GM18511 (cell line): Measurements from ENCODE around the gene CASZ1.

Source experiments
- ATAC-seq: cut with Tn5 transposase; IDR thresholded peaks from one replicate; pipeline ENCODE4 v1.9.1; 2021; ENCODE audit warnings: mild to moderate bottlenecking, moderate library complexity; ENCODE audit not compliant: unreplicated experiment

The CASZ1 gene

GRCh38 chr1:10644307-10645128, 151.9 kb downstream of the CASZ1 start:
- ATAC-seq, result no peak

- no peak for ATAC-seq
Measured at GRCh38 chr1:10643607-10644306, 152.7 kb downstream of the CASZ1 start.

- ATAC-seq, result no peak
Measured at GRCh38 chr1:10642403-10643080, 153.9 kb downstream of the CASZ1 start.

DNA sequence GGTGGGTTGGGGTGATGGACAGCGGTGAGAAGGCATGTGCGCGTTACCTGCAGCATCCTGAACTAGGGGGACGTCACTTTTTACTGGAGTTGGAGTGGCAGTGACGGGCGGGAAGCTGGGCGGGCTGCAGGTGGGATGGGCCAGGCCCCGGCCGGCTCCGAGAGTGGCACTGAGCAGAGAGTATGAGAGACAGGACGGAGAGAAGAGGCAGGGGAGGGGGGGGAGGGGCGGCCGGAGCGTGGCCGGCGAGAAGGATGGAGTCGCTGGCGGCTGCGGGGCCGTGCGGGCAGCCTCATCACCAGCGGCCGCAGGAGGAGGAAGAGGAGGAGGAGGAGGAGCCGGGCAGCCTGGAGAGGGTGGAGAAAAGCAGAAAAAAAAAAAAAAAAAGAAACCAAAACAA, 154.5 kb downstream of the CASZ1 start:
- ATAC-seq, result no peak

GRCh38 chr1:10640843-10641553, 155.4 kb downstream of the CASZ1 start:
- no peak for ATAC-seq

GRCh38 chr1:10639775-10640578, 156.5 kb downstream of the CASZ1 start:
- ATAC-seq, result no peak

GRCh38 chr1:10639011-10639774, 157.3 kb downstream of the CASZ1 start:
- ATAC-seq, result no peak

- no peak for ATAC-seq
Measured at GRCh38 chr1:10638559-10639005, 157.9 kb downstream of the CASZ1 start.

DNA sequence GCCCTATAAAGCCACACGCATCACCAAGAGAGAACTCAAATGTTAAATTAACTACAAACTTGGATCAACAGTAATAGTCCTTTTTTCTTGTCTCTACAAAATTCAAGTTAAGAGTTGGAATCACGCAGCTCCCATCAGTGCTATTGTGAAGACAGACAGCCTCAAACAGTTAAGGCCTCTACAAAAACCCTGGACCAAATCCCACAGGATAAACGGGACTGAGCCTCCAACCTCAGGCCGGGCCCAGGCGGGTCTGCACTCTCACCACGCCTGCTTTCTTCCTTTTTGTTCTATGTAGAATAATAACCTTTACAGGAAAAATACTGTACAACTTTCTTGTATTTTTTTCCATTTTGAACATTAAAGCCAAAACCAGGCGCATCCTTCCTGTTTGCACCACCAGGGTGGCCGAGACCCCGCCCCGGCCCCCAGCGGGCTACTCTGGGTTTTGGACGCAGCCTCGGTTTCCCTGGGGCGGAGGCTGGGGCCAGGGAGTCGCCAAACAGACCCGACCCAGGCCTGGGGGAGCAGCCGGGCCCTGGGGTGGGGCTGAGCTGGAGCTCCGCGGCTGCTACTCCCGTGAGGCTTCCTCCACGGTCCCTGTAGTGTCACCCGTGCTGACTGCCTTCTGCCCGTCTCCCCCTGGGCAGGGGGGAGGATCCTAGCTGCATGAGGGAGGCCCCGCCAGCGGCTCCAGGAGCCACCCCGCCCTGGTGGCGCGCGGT, 158.4 kb downstream of the CASZ1 start:
- ATAC-seq, result no peak

DNA sequence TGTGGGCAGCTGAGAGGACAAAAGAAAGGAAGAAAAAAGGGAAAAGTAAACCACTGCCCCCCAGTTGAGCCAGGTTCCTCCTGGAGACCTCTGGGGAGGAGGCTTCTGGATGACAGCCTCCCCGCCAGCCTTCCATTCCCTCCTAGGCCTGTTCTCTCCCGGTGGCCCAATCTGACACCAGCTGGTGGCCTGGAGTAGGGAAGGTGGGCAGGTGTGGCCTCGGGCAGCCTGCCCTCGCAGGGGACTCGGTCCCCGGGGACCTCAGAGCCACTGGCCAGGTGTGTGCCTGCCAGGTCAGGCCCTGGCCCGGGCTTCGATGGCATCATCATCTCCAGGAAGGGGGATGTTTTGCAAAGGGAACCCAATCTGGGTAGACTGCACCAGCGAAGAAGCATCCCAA, 159.0 kb downstream of the CASZ1 start:
- ATAC-seq, result no peak

DNA sequence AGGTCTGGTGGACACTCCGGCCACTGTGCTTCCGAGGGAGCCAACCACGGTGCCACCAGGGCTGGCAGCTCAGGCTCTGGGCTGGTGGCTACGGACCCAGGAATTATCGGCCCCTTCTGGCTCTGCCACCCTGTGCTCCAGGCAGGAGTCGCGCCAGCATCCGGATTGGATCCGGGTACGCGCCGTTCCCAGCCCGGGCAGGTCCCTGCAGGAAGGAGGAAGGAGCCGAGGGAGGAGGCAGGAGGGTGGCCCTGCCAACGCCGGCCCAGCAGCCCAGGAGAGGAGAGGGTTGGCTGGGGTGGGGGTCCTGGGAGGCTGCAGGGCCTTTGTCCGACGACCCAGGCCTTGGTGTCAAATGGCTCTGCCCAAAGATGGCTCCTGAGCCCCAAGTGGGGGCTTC, 160.5 kb downstream of the CASZ1 start:
- ATAC-seq, result no peak

DNA sequence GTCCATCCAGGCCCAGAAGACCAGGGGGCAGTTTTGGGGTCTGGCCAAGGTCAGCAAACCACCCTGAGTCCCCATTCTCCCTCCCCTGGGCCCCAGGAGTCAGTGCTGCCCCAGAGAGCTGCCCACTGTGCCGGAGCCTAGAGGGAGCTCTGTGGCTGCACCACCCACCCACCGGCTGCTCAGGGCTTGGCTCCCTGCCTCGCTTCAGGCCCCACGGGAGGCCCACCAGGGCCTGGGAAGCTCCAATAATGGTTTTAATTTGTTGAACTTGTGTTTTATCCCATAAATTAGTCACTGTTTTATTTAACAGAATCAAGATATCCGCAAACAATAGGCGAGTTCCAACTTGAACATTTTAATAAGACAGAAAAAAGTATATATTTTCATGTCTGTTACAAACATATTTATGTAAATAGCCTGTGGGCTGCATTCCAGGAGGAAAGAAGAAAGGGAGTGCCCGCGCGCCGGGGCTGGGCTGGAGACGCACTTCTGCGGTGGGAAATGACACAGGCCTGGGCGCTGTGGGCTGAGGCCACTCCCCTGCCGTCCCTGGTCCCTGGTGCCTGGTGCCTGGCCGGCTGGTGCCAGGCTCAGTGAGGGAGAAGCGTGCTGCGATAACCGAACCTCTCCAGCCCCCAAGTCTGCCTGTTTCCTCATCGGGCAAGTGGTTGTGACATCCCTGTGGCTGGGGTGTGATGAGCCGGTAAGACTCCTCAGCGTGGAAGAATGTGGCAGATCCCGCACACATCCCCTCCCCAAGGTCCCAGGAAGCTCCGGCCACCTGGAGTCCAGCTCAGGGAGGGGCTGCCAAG, 161.2 kb downstream of the CASZ1 start:
- ATAC-seq, result no peak

GRCh38 chr1:10634428-10635084, 161.9 kb downstream of the CASZ1 start:
- no peak for ATAC-seq

DNA sequence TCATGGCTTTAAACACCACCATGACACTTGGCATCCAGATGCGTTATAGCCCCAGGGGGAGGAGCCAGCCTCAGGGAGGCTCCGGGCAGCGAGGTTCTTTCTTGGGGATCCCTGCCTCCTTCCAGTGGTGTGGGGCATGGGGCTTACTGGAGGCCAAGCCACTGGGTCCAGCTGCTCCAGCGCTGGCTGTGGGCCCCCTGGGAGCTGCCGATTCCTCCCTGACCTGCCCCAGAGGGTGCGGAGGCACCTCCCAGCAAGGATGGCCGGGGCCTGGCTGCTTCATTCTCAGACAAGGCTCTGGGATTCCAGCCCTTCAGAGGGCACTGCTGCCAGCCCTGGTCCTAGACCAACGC, 162.4 kb downstream of the CASZ1 start:
- no peak for ATAC-seq

DNA sequence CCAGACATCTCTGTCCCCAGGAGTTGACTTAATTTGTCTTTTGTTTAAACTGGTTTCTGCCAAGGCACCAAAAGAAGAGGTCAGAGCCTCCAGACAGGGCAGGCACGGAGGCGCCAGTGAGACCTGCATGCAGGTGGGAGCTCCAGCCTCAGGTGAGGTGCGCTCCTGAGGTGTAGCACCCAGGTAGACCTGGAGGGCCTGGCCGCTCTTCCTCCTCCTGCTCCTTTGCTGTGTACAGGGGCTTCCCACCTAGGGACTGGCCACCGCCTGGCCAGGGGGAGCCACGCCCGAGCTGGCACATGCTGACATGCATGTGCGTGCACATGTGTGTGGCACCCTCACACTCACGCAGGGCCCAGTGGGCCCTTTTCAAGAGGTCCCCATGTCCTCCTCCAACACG, 163.0 kb downstream of the CASZ1 start:
- no peak for ATAC-seq

GRCh38 chr1:10632691-10633090, 163.8 kb downstream of the CASZ1 start:
- no peak for ATAC-seq

- no peak for ATAC-seq
Measured at GRCh38 chr1:10631811-10632593, 164.4 kb downstream of the CASZ1 start.
